ENCODE results near the gene CABP7. TPM values are rescaled to one million over a fixed set of nuclear protein-coding genes. Genes with fewer than 3 reads are reported as not detected.

CABP7 gene
- total and polyA plus RNA-seq, 2 of the 13 experiments (the other 11 are each of a cell fraction or from before 2014, with no cell fraction given): 0.08 TPM; not detected in 1

DNA sequence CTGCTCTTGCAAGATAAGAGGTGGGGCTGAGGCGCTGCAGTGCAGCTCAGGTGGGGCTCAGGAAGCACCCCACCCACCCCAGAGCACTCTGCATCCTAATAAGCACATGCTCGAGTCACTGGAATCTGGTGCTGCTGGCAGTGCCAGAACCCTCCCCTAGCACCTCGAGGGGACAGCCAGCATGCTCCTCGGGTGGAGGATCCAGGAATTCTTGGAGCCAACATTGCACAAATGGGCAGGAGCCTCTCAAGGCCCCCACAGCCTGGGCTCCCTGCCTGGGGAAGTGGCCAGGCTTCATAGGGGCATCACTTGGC lies 27.5 kb upstream of the CABP7 start:
- intact Hi-C loops (cut with micrococcal nuclease; ENCODE audit: unreplicated experiment): no loop called here
- H3K4me2 ChIP-seq (ENCODE audit: low read depth, low read length): no peak overlapping the region

More for the DNA sequence above, 27.5 kb upstream of the CABP7 start:
- no peak for TF ChIP-seq ATF1 (CRISPR knock-in tag; IDR thresholded peaks at IDR 0.05)
- TF ChIP-seq ZFP36L1 (CRISPR knock-in tag; IDR thresholded peaks at IDR 0.05): no peak
- no peak for TF ChIP-seq GPN1 (CRISPR knock-in tag; IDR thresholded peaks at IDR 0.05; ENCODE audit: borderline replicate concordance)
- TF ChIP-seq, protein P1, sequence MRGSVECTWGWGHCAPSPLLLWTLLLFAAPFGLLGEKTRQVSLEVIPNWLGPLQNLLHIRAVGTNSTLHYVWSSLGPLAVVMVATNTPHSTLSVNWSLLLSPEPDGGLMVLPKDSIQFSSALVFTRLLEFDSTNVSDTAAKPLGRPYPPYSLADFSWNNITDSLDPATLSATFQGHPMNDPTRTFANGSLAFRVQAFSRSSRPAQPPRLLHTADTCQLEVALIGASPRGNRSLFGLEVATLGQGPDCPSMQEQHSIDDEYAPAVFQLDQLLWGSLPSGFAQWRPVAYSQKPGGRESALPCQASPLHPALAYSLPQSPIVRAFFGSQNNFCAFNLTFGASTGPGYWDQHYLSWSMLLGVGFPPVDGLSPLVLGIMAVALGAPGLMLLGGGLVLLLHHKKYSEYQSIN (CRISPR knock-in tag; IDR thresholded peaks at IDR 0.05; ENCODE audit: borderline replicate concordance): no peak
- no peak for TF ChIP-seq ISL2 (CRISPR knock-in tag; IDR thresholded peaks at IDR 0.05)
- no peak for TF ChIP-seq MAFG (CRISPR knock-in tag; IDR thresholded peaks at IDR 0.05)
- TF ChIP-seq KMT2A (CRISPR knock-in tag; IDR thresholded peaks at IDR 0.05): no peak
- no peak for TF ChIP-seq ZNF598 (CRISPR knock-in tag; IDR thresholded peaks at IDR 0.05; ENCODE audit: borderline replicate concordance)
- TF ChIP-seq, protein P2, sequence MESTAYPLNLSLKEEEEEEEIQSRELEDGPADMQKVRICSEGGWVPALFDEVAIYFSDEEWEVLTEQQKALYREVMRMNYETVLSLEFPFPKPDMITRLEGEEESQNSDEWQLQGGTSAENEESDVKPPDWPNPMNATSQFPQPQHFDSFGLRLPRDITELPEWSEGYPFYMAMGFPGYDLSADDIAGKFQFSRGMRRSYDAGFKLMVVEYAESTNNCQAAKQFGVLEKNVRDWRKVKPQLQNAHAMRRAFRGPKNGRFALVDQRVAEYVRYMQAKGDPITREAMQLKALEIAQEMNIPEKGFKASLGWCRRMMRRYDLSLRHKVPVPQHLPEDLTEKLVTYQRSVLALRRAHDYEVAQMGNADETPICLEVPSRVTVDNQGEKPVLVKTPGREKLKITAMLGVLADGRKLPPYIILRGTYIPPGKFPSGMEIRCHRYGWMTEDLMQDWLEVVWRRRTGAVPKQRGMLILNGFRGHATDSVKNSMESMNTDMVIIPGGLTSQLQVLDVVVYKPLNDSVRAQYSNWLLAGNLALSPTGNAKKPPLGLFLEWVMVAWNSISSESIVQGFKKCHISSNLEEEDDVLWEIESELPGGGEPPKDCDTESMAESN (CRISPR knock-in tag; conservative IDR thresholded peaks at IDR 0.05): no peak
- TF ChIP-seq, protein P3, sequence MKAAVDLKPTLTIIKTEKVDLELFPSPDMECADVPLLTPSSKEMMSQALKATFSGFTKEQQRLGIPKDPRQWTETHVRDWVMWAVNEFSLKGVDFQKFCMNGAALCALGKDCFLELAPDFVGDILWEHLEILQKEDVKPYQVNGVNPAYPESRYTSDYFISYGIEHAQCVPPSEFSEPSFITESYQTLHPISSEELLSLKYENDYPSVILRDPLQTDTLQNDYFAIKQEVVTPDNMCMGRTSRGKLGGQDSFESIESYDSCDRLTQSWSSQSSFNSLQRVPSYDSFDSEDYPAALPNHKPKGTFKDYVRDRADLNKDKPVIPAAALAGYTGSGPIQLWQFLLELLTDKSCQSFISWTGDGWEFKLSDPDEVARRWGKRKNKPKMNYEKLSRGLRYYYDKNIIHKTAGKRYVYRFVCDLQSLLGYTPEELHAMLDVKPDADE (CRISPR knock-in tag; IDR thresholded peaks at IDR 0.05): no peak
- TF ChIP-seq, protein P4, sequence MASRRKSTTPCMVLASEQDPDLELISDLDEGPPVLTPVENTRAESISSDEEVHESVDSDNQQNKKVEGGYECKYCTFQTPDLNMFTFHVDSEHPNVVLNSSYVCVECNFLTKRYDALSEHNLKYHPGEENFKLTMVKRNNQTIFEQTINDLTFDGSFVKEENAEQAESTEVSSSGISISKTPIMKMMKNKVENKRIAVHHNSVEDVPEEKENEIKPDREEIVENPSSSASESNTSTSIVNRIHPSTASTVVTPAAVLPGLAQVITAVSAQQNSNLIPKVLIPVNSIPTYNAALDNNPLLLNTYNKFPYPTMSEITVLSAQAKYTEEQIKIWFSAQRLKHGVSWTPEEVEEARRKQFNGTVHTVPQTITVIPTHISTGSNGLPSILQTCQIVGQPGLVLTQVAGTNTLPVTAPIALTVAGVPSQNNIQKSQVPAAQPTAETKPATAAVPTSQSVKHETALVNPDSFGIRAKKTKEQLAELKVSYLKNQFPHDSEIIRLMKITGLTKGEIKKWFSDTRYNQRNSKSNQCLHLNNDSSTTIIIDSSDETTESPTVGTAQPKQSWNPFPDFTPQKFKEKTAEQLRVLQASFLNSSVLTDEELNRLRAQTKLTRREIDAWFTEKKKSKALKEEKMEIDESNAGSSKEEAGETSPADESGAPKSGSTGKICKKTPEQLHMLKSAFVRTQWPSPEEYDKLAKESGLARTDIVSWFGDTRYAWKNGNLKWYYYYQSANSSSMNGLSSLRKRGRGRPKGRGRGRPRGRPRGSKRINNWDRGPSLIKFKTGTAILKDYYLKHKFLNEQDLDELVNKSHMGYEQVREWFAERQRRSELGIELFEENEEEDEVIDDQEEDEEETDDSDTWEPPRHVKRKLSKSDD (CRISPR knock-in tag; IDR thresholded peaks at IDR 0.05; ENCODE audit: low read depth): no peak
- TF ChIP-seq SALL2 (CRISPR knock-in tag; IDR thresholded peaks at IDR 0.05): no peak
- no peak for TF ChIP-seq ZNF264 (CRISPR knock-in tag; IDR thresholded peaks at IDR 0.05)
- TF ChIP-seq, protein P5, sequence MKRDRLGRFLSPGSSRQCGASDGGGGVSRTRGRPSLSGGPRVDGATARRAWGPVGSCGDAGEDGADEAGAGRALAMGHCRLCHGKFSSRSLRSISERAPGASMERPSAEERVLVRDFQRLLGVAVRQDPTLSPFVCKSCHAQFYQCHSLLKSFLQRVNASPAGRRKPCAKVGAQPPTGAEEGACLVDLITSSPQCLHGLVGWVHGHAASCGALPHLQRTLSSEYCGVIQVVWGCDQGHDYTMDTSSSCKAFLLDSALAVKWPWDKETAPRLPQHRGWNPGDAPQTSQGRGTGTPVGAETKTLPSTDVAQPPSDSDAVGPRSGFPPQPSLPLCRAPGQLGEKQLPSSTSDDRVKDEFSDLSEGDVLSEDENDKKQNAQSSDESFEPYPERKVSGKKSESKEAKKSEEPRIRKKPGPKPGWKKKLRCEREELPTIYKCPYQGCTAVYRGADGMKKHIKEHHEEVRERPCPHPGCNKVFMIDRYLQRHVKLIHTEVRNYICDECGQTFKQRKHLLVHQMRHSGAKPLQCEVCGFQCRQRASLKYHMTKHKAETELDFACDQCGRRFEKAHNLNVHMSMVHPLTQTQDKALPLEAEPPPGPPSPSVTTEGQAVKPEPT (CRISPR knock-in tag; IDR thresholded peaks at IDR 0.05; ENCODE audit: low read depth): no peak
- no peak for TF ChIP-seq ZKSCAN5 (CRISPR knock-in tag; IDR thresholded peaks at IDR 0.05)
- no peak for TF ChIP-seq GTF3A (CRISPR knock-in tag; conservative IDR thresholded peaks at IDR 0.05)
- TF ChIP-seq TRIM24 (CRISPR knock-in tag; IDR thresholded peaks at IDR 0.05): no peak
- no peak for TF ChIP-seq KDM5B (CRISPR knock-in tag; IDR thresholded peaks at IDR 0.05; ENCODE audit: borderline replicate concordance)
- Histone ChIP-seq H3K4me3 (replicated peaks in 1 of 3; ENCODE audit: insufficient read depth in 1 of 3, low read depth in 2 of 3, low read length in 3 of 3) (no peak overlapping the region), H2AFZ (ENCODE audit: low read length) (no peak overlapping the region), H3K79me2 (ENCODE audit: insufficient read depth, low read length) (no peaks in the 10 kb centered on the region), H4K20me1 (ENCODE audit: insufficient read depth, low read length) (no peaks in the 10 kb centered on the region), H3K27ac (ENCODE audit: extremely low read length, insufficient read depth, low read length) (no peak overlapping the region), H3K9me3 (ENCODE audit: low read length) (no peaks in the 10 kb centered on the region), H3K36me3 (replicated peaks in 1 of 2; ENCODE audit: control insufficient read depth in 1 of 2, insufficient read depth in 2 of 2, low read length in 2 of 2) (peaks cover 6 to 15% of the 10 kb centered on the region in 2 experiments; a peak in 4 of 5 replicates), H3K9ac (ENCODE audit: insufficient read depth, low read depth, low read length) (no peak overlapping the region), H3K27me3 (ENCODE audit: control insufficient read depth in 1 of 2, insufficient read depth in 2 of 2, low read length in 2 of 2) (no peaks in the 10 kb centered on the region; a peak in 1 of 5 replicates), H3K4me1 (ENCODE audit: insufficient read depth, low read length) (no peaks in the 10 kb centered on the region)
- FAIRE-seq: no peak
- DNase-seq (ENCODE audit: low spot score): no peak
- in situ Hi-C loops (cut with HindIII; ENCODE audit: extremely low pct_ligation_motif_present, low pct_unique_long_range_greater_than_20kb): no loop called here
- WGBS (ENCODE audit: low lambda C conversion rate): 100% methylated on average over 1 of the region's 4 CpGs
- no peak for ATAC-seq
- no TSS peak for BruUV-seq (replicated peaks)
- ChIA-PET CTCF (ENCODE audit: low intra/inter-chr PET ratio, low total read pairs) (no interaction called here), POLR2A (no interaction called here)
